Ovary (tissue), 9 donors: ENCODE measurements around the gene NT5M. TPM values are rescaled to one million over a fixed set of nuclear protein-coding genes. Genes with fewer than 3 reads are reported as not detected.
A peak's percentile ranks its signal among the peaks of the same experiment; 100 is the strongest.

Experiments used
- DNase-seq, 5 donors: peaks; one replicate each; pipeline ENCODE4 v3.0.0-alpha.2; 2019 to 2020
- H3K27ac ChIP-seq, 2 donors: fragments of 200-600 bp; one replicate each; pipeline versions ENCODE4 v1.5.1 to v1.8.0; 2019 to 2022
- H3K27me3 ChIP-seq: fragments of 200-600 bp; one replicate; pipeline ENCODE4 v1.8.0; 2022
- H3K36me3 ChIP-seq: fragments of 200-600 bp; sonication (generic); one replicate; pipeline ENCODE4 v1.5.1; 2019
- H3K4me1 ChIP-seq: one replicate; pipeline ENCODE4 v1.8.1; 2013; ENCODE audit warnings: mild to moderate bottlenecking, moderate library complexity; ENCODE audit not compliant: insufficient read depth
- H3K4me3 ChIP-seq: fragments of 200-600 bp; sonication (generic); one replicate; pipeline ENCODE4 v1.5.1; 2017
- H3K9me3 ChIP-seq, 2 donors: fragments of 200-600 bp in 1 of 2; sonication (generic) in 1 of 2; one replicate each; pipeline versions ENCODE4 v1.5.1 to v1.8.1; 2013 to 2019; ENCODE audit warnings: mild to moderate bottlenecking in 1 of 2, moderate library complexity in 1 of 2
- EP300 ChIP-seq: sonication (generic); formaldehyde crosslinking; IDR thresholded peaks from one replicate; pipeline ENCODE4 v1.6.1; 2017; ENCODE audit warnings: antibody characterized with exemption
- POLR2A ChIP-seq: fragments of 450-650 bp; IDR thresholded peaks from one replicate; pipeline ENCODE4 v1.6.1; 2017; ENCODE audit warnings: antibody characterized with exemption, mild to moderate bottlenecking, moderate library complexity
- WGBS, 3 donors: extraction: QIAGEN DNeasy Blood & Tissue Kit in 1 of 3; methylation state at CpG; one replicate each; pipeline versions ENCODE4 v1.1.5 to v1.1.7; 2013 to 2017; 5-methylcytosine and 5-hydroxymethylcytosine counted together
- intact Hi-C, 4 donors: fragments of 100-400 bp; cut with DNase I; formaldehyde crosslinking; loops; one replicate each; pipeline versions ENCODE4 v1.11.0 to v1.15.1; 2022 to 2023
- polyA plus RNA-seq, 2 donors: library from polyadenylated mRNA; stranded (reverse); fragments of 200-250 nt in 1 of 2; fragments of 350-450 nt in 1 of 2; fragmentation: Illumina TruSeq in 1 of 2; extraction: RNeasy Lipid Tissue Mini Kit (QIAGEN cat#74804) in 1 of 2; gene quantifications; one replicate each; pipeline ENCODE4 v1.2.3, GENCODE V29; 2013 to 2014
- total RNA-seq, 7 donors: library from RNA; depleted of rRNA in 2 of 7; stranded (reverse); fragments of >200 nt in 2 of 7; fragmentation: NEBNext Ultra II Directional in 3 of 7; extraction: Animal tissue kit (Norgen Biotek cat#: 25700) in 3 of 7; gene quantifications; one replicate each; pipeline versions ENCODE4 v1.1.0 to v1.2.4, GENCODE V29; 2016 to 2023
- TF ChIP-seq, protein P1 (sequence below), 3 donors: fragments of 450-650 bp in 2 of 3; fragments of 200-600 bp in 1 of 3; IDR thresholded peaks; one replicate each; pipeline versions ENCODE4 v1.5.1 to v1.8.0; 2016 to 2022; ENCODE audit warnings: antibody characterized with exemption in 3 of 3, mild to moderate bottlenecking in 1 of 3
- donor health status: DM: no; HTN: no; CAD: no; lungs with moderate emphysema.
- donor health status: DM: no; HTN: no; CAD: no.
- donor health status: Bipolar disorder and iron deficiency.
- donor health status: DM: yes; HTN: yes; CAD: no.
- donor health status: DM: no; HTN: no; CAD: no.
- donor health status: DM: yes; HTN: yes; CAD: no.

The NT5M gene
- total and polyA plus RNA-seq, 9 donors: 0.53 to 6.6 (median 4.9) TPM

DNA sequence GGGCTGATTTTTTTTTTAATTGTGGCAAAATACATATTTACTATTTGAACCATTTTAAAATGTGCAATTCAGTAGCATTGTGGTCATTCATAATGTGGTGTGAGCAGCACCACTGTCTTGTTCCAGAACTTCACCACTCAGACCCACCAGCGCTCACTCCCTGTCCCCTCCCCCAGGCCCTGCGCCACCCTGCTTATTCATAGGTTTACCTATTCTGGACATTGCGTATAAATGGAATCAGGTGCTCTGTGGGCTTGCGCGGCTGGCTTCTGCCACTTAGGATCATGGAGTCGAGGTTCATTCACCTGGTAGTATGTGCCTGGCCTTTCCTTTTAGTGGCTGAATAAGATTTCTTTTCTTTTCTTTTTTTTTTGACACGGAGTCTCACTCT, 59.4 kb downstream of the NT5M start:
- DNase-seq: no peak
- H3K9me3 ChIP-seq: peaks cover 0 to 4% of the 10 kb centered on the region in 2 donors
- WGBS, 3 donors: 93 to 94% (median 93%) methylated on average over 7 of the region's 7 CpGs
- no peaks in the 10 kb centered on the region for H3K4me1 ChIP-seq
- no peak overlapping the region for H3K4me3 ChIP-seq
- H3K36me3 ChIP-seq: no peaks in the 10 kb centered on the region
- H3K27ac ChIP-seq: no peak overlapping the region
- TF ChIP-seq POLR2A: no peak
- TF ChIP-seq, protein P1, sequence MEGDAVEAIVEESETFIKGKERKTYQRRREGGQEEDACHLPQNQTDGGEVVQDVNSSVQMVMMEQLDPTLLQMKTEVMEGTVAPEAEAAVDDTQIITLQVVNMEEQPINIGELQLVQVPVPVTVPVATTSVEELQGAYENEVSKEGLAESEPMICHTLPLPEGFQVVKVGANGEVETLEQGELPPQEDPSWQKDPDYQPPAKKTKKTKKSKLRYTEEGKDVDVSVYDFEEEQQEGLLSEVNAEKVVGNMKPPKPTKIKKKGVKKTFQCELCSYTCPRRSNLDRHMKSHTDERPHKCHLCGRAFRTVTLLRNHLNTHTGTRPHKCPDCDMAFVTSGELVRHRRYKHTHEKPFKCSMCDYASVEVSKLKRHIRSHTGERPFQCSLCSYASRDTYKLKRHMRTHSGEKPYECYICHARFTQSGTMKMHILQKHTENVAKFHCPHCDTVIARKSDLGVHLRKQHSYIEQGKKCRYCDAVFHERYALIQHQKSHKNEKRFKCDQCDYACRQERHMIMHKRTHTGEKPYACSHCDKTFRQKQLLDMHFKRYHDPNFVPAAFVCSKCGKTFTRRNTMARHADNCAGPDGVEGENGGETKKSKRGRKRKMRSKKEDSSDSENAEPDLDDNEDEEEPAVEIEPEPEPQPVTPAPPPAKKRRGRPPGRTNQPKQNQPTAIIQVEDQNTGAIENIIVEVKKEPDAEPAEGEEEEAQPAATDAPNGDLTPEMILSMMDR (IDR thresholded peaks at IDR 0.05): no peak
- TF ChIP-seq EP300: no peak
- H3K27me3 ChIP-seq: no peaks in the 10 kb centered on the region
- intact Hi-C loops: no loop called here

GRCh38 chr17:17363638-17364337, 60.6 kb downstream of the NT5M start:
- intact Hi-C loops: no loop called here
- DNase-seq: peak in 1 of 5 donors; percentile 13
- Histone ChIP-seq H3K27me3 (no peaks in the 10 kb centered on the region), H3K9me3 (peaks cover 0 to 4% of the 10 kb centered on the region in 2 donors), H3K27ac (no peak overlapping the region), H3K36me3 (no peaks in the 10 kb centered on the region), H3K4me3 (no peak overlapping the region), H3K4me1 (no peaks in the 10 kb centered on the region)
- WGBS, 3 donors: 60 to 67% (median 65%) methylated on average over 8 of the region's 8 CpGs
- TF ChIP-seq, protein P1 (IDR thresholded peaks at IDR 0.05): no peak
- no peak for TF ChIP-seq EP300

DNA sequence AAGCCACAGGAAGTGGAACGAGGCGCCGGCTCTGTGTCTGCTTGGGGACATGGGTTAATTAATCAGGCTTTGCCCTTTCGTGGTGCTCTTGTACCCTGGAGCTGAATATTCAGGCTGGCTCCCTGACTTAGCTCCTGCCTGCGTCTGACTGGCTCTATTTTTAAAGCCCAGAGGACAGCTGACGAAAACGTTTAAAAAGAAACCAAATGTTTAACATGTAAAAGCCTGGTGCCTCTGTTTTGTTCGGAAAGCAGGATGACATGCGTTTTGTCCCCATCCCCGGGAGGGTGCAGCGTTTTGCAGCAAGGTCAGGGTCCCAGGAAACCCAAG, 61.1 kb downstream of the NT5M start:
- WGBS, 3 donors: 29 to 44% (median 35%) methylated on average over 11 of the region's 11 CpGs
- no peak overlapping the region for H3K4me3 ChIP-seq
- H3K9me3 ChIP-seq: peaks cover 0 to 4% of the 10 kb centered on the region in 2 donors
- TF ChIP-seq EP300 (no peak), POLR2A (no peak)
- TF ChIP-seq, protein P1 (IDR thresholded peaks at IDR 0.05): no peak
- H3K27ac ChIP-seq: no peak overlapping the region
- no peaks in the 10 kb centered on the region for H3K36me3 ChIP-seq
- no peak for DNase-seq
- intact Hi-C loops: no loop called here
- H3K4me1 ChIP-seq: no peaks in the 10 kb centered on the region
- no peaks in the 10 kb centered on the region for H3K27me3 ChIP-seq

DNA sequence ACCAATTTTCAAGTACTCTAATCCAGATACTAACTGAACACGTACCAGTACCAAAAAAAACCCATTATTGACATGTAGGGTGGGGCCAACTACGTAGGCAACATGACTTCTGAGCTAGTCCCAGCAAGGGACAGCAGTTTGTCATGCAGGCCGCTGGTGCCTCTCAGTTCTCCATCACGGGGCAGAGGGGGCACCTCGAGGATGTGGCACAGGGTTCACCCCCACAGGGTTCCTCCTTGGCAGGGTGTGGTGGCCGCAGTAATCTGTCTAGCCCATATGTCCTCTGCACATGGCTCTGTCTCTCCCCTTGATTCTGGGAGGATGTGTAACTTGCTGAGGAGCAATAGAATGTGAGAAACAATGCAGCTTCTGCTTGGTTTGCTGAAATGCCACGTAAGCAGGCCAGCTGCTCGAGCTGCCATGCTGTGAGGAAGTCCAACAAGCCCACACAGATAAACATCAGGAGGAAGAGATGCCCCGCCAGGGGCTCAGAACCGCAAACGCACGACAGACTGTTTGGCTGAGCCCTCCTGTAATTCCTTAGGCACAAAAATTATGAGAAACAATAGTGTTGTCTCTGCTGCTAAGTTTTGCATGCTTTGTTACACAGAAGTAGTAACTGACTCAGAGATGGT, 62.4 kb downstream of the NT5M start:
- TF ChIP-seq POLR2A (no peak), EP300 (no peak)
- TF ChIP-seq, protein P1 (IDR thresholded peaks at IDR 0.05): no peak
- DNase-seq: no peak
- Histone ChIP-seq H3K9me3 (peaks cover 0 to 4% of the 10 kb centered on the region in 2 donors), H3K27ac (no peak overlapping the region), H3K4me3 (no peak overlapping the region), H3K36me3 (no peaks in the 10 kb centered on the region), H3K27me3 (no peaks in the 10 kb centered on the region), H3K4me1 (no peaks in the 10 kb centered on the region)
- 90 to 91% (median 91%) methylated on average over 12 of the region's 12 CpGs for WGBS, 3 donors
- intact Hi-C loops: loop anchor here in 1 of 4 donors (2.0 kb wide), 1 partner anchor 33 kb away; no protein-coding TSS in a partner anchor
